Smooth muscle cell (in vitro differentiated cells): ENCODE results near the gene TOP3B. TPM values are rescaled to one million over a fixed set of nuclear protein-coding genes. Genes with fewer than 3 reads are reported as not detected.

Source experiments
- DNase-seq: peaks from one replicate; lab custom pipeline; 2025; ENCODE audit not compliant: unreplicated experiment; lab: John Stamatoyannopoulos, UW
- H2AFZ ChIP-seq: fragments of 200-600 bp; sonication (generic); 2 replicates; pipeline ENCODE4 v1.6.0; 2016; ENCODE audit warnings: antibody characterized with exemption, low read depth, mild to moderate bottlenecking
- H3F3A ChIP-seq: fragments of 200-600 bp; sonication (generic); 2 replicates; pipeline ENCODE4 v1.6.0; 2017; ENCODE audit warnings: antibody characterized with exemption, low read depth
- H3K27ac ChIP-seq: fragments of 200-600 bp; sonication (generic); 2 replicates; pipeline ENCODE4 v1.5.1; 2016; ENCODE audit warnings: low read depth, mild to moderate bottlenecking
- H3K27me3 ChIP-seq: fragments of 200-600 bp; sonication (generic); 2 replicates; pipeline ENCODE4 v1.6.1; 2016; ENCODE audit warnings: low read depth, mild to moderate bottlenecking
- H3K36me3 ChIP-seq: fragments of 200-600 bp; sonication (generic); 2 replicates; pipeline ENCODE4 v1.5.1; 2016; ENCODE audit warnings: low read depth
- H3K4me1 ChIP-seq: fragments of 200-600 bp; sonication (generic); 2 replicates; pipeline ENCODE4 v1.5.1; 2016; ENCODE audit warnings: low read depth
- H3K4me2 ChIP-seq: fragments of 200-600 bp; sonication (generic); 2 replicates; pipeline ENCODE4 v1.6.0; 2016; ENCODE audit warnings: mild to moderate bottlenecking
- H3K4me3 ChIP-seq: fragments of 200-600 bp; sonication (generic); 2 replicates; pipeline ENCODE4 v1.5.1; 2016; ENCODE audit warnings: mild to moderate bottlenecking
- H3K79me2 ChIP-seq: fragments of 200-600 bp; sonication (generic); 2 replicates; pipeline ENCODE4 v1.6.0; 2016; ENCODE audit warnings: low read depth, mild to moderate bottlenecking
- H3K9ac ChIP-seq: fragments of 200-600 bp; sonication (generic); 2 replicates; pipeline ENCODE4 v1.6.0; 2016; ENCODE audit warnings: low read depth
- H3K9me3 ChIP-seq: fragments of 200-600 bp; sonication (generic); replicated peaks from 2 replicates; pipeline ENCODE4 v1.5.1; 2016; ENCODE audit warnings: low read depth
- H4K20me1 ChIP-seq: fragments of 200-600 bp; sonication (generic); 2 replicates; pipeline ENCODE4 v1.6.0; 2016; ENCODE audit warnings: low read depth
- CTCF ChIP-seq: fragments of 200-600 bp; sonication (generic); IDR thresholded peaks from 2 replicates; pipeline ENCODE4 v1.5.1; 2017; ENCODE audit warnings: borderline replicate concordance, mild to moderate bottlenecking, antibody characterized with exemption; ENCODE audit not compliant: insufficient read depth, poor library complexity, severe bottlenecking
- WGBS: methylation state at CpG from one replicate; pipeline ENCODE4 v1.1.7; 2016; ENCODE audit warnings: low lambda C conversion rate; 5-methylcytosine and 5-hydroxymethylcytosine counted together
- polyA plus RNA-seq: library from polyadenylated mRNA; unstranded; fragments of >200 nt; fragmentation: Nextera tagmentation; extraction: Ambion mirVana; gene quantifications from 2 replicates; pipeline ENCODE4 v1.2.1, GENCODE V29; 2016
- total RNA-seq: library from RNA; depleted of rRNA; stranded (reverse); fragments of >200 nt; gene quantifications from 2 replicates; pipeline ENCODE4 v1.2.3, GENCODE V29; 2014

The TOP3B gene
- total and polyA plus RNA-seq, 2 experiments from 2014 or later, result 15.2 to 17.6 TPM

GRCh38 chr22:21971858-21972275, 10.7 kb downstream of the TOP3B start:
- no peaks in the 10 kb centered on the region for H3K9me3 ChIP-seq
- no peak for DNase-seq
- no peak for TF ChIP-seq CTCF
- no peaks in the 10 kb centered on the region for H3K4me1 ChIP-seq
- no peak overlapping the region for H3K9ac ChIP-seq
- H3K4me2 ChIP-seq, result no peak overlapping the region
- H3K27ac ChIP-seq, result no peak overlapping the region
- peaks cover 16% of the 10 kb centered on the region for H4K20me1 ChIP-seq
- WGBS, result 97% methylated on average over 7 of the region's 7 CpGs
- H2AFZ ChIP-seq, result no peak overlapping the region
- no peaks in the 10 kb centered on the region for H3K36me3 ChIP-seq
- H3K4me3 ChIP-seq, result no peak overlapping the region
- H3K27me3 ChIP-seq, result no peaks in the 10 kb centered on the region
- H3F3A ChIP-seq, result no peaks in the 10 kb centered on the region
- no peaks in the 10 kb centered on the region for H3K79me2 ChIP-seq

GRCh38 chr22:21970800-21971617, 11.6 kb downstream of the TOP3B start:
- Histone ChIP-seq H3K27me3 (no peaks in the 10 kb centered on the region), H4K20me1 (peaks cover 7% of the 10 kb centered on the region), H3K9ac (no peak overlapping the region), H2AFZ (no peak overlapping the region), H3K4me1 (no peaks in the 10 kb centered on the region), H3F3A (no peaks in the 10 kb centered on the region), H3K27ac (no peak overlapping the region), H3K4me2 (no peak overlapping the region), H3K4me3 (no peak overlapping the region), H3K36me3 (no peaks in the 10 kb centered on the region), H3K9me3 (no peaks in the 10 kb centered on the region), H3K79me2 (no peaks in the 10 kb centered on the region)
- no peak for TF ChIP-seq CTCF
- 98% methylated on average over 18 of the region's 18 CpGs for WGBS
- DNase-seq, result no peak

GRCh38 chr22:21970037-21970799, 12.4 kb downstream of the TOP3B start:
- no peak overlapping the region for H2AFZ ChIP-seq
- H3K36me3 ChIP-seq, result no peaks in the 10 kb centered on the region
- no peak for DNase-seq
- 96% methylated on average over 19 of the region's 19 CpGs for WGBS
- H3K4me2 ChIP-seq, result no peak overlapping the region
- H3K27ac ChIP-seq, result no peak overlapping the region
- H3K9ac ChIP-seq, result no peak overlapping the region
- no peak for TF ChIP-seq CTCF
- no peaks in the 10 kb centered on the region for H3K79me2 ChIP-seq
- no peak overlapping the region for H3K4me3 ChIP-seq
- H3K9me3 ChIP-seq, result no peaks in the 10 kb centered on the region
- H3K27me3 ChIP-seq, result no peaks in the 10 kb centered on the region
- no peaks in the 10 kb centered on the region for H3K4me1 ChIP-seq
- H3F3A ChIP-seq, result no peaks in the 10 kb centered on the region
- H4K20me1 ChIP-seq, result peaks cover 7% of the 10 kb centered on the region
